ENCODE results near the gene STXBP2. TPM values are rescaled to one million over a fixed set of nuclear protein-coding genes. Genes with fewer than 3 reads are reported as not detected.

The STXBP2 gene
- total RNA-seq, 3 donors from 2014 or later, result 114 to 209 (median 183) TPM

DNA sequence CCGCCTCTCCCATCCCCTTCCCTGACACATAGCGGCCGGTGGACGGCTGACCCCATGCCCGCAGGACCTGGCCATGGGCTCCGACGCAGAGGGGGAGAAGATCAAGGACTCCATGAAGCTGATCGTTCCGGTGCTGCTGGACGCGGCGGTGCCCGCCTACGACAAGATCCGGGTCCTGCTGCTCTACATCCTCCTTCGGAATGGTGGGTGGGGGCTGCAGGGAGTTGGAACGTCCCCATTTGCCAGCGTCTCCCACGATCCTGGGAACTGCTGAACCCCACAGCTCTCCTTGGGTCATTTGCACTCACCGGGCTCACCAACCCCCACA lies 7.6 kb downstream of the STXBP2 start:
- no peak for ATAC-seq
- no peak for TF ChIP-seq CTCF (IDR thresholded peaks at IDR 0.05)

GRCh38 chr19:7645163-7645562 lies 8.3 kb downstream of the STXBP2 start:
- ATAC-seq (no peak), DNase-seq (peak in 1 of 3 donors; percentile 30)
- intact Hi-C loops (cut with DNase I, micrococcal nuclease), result no loop called here
- TF ChIP-seq CTCF (IDR thresholded peaks at IDR 0.05), result no peak
- H3K4me1 ChIP-seq (ENCODE audit: low read depth), result no peaks in the 10 kb centered on the region
- no peaks in the 10 kb centered on the region for H3K9me3 ChIP-seq
- no peak overlapping the region for H3K4me3 ChIP-seq
- no peaks in the 10 kb centered on the region for H3K36me3 ChIP-seq (ENCODE audit: low read depth)

More for the DNA sequence above, 7.6 kb downstream of the STXBP2 start:
- intact Hi-C loops (cut with DNase I, micrococcal nuclease), result no loop called here
- H3K4me1 ChIP-seq (ENCODE audit: low read depth), result no peaks in the 10 kb centered on the region
- H3K4me3 ChIP-seq, result no peak overlapping the region
- no peaks in the 10 kb centered on the region for H3K9me3 ChIP-seq
- DNase-seq, result peak in 1 of 3 donors; percentile 27
- H3K36me3 ChIP-seq (ENCODE audit: low read depth), result no peaks in the 10 kb centered on the region

GRCh38 chr19:7645656-7646425 lies 8.9 kb downstream of the STXBP2 start:
- H3K4me1 ChIP-seq (ENCODE audit: low read depth), result no peaks in the 10 kb centered on the region
- no peaks in the 10 kb centered on the region for H3K36me3 ChIP-seq (ENCODE audit: low read depth)
- H3K9me3 ChIP-seq, result no peaks in the 10 kb centered on the region
- DNase-seq (no peak), ATAC-seq (no peak)
- no peak for TF ChIP-seq CTCF (IDR thresholded peaks at IDR 0.05)
- no peak overlapping the region for H3K4me3 ChIP-seq
- intact Hi-C loops (cut with DNase I, micrococcal nuclease), result no loop called here

- intact Hi-C loops (cut with DNase I, micrococcal nuclease), result no loop called here
- TF ChIP-seq CTCF (IDR thresholded peaks at IDR 0.05), result no peak
- no peaks in the 10 kb centered on the region for H3K36me3 ChIP-seq (ENCODE audit: low read depth)
These were observed 9.5 kb downstream of the STXBP2 start for GRCh38 chr19:7646426-7646700.

DNA sequence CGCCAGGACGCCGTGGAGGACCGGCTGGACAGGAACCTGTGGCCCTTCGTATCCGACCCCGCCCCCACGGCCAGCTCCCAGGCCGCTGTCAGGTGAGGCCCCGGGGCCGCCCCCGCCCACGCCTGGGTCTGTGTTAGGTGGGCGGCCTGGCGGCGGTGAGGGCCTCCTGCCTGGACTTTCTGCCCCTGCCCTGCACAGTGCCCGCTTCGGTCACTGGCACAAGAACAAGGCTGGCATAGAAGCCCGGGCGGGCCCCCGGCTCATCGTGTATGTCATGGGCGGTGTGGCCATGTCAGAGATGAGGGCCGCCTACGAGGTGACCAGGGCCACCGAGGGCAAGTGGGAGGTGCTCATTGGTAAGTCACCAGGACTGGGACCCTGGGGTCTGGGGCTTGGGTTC lies 10.2 kb downstream of the STXBP2 start:
- intact Hi-C loops (cut with DNase I, micrococcal nuclease), result no loop called here
- no peak for ATAC-seq

More at GRCh38 chr19:7646426-7646700, 9.5 kb downstream of the STXBP2 start:
- no peak overlapping the region for H3K4me3 ChIP-seq
- no peak for ATAC-seq
- no peaks in the 10 kb centered on the region for H3K9me3 ChIP-seq
- DNase-seq, result no peak
- H3K4me1 ChIP-seq (ENCODE audit: low read depth), result no peaks in the 10 kb centered on the region

More for the DNA sequence above, 10.2 kb downstream of the STXBP2 start:
- DNase-seq, result no peak
- Histone ChIP-seq H3K4me1 (ENCODE audit: low read depth) (peaks cover 1% of the 10 kb centered on the region), H3K4me3 (no peak overlapping the region), H3K36me3 (ENCODE audit: low read depth) (no peaks in the 10 kb centered on the region), H3K9me3 (no peaks in the 10 kb centered on the region)
- TF ChIP-seq CTCF (IDR thresholded peaks at IDR 0.05), result no peak

All from mucosa of descending colon (tissue), 3 donors.